Epithelial cell of proximal tubule (primary cell): ENCODE results near the gene KDSR. TPM values are rescaled to one million over a fixed set of nuclear protein-coding genes. Genes with fewer than 3 reads are reported as not detected.

Source experiments
- DNase-seq: peaks from one replicate; pipeline ENCODE4 v3.0.0-alpha.2; 2011; ENCODE audit warnings: low read depth
- H3K4me3 ChIP-seq: 2 replicates; pipeline ENCODE4 v1.5.1; 2011; ENCODE audit warnings: low read depth, mild to moderate bottlenecking, low read length
- CTCF ChIP-seq: conservative IDR thresholded peaks from 2 replicates; pipeline ENCODE4 v1.5.1; 2012; ENCODE audit warnings: low read depth, mild to moderate bottlenecking, low read length
- total RNA-seq: library from RNA; depleted of rRNA; stranded (reverse); fragments of >200 nt; gene quantifications from 2 replicates; pipeline ENCODE4 v1.2.3, GENCODE V29; 2015

Gene KDSR
- total RNA-seq, result 25.4 and 38.3 TPM in 2 replicates

GRCh38 chr18:63367053-63367953 lies at the start of gene KDSR:
Gene KDSR, minus strand, starts transcription at chr18:63367206. Its CDS starts 88 bp downstream, at chr18:63367118.
- DNase-seq, result peak; percentile 79
- peak within 1 kb of the TSS; percentile 82 for H3K4me3 ChIP-seq
- no peak for TF ChIP-seq CTCF

GRCh38 chr18:63412953-63413352 lies 45.9 kb upstream of the KDSR start:
- DNase-seq, result no peak
- no peak overlapping the region for H3K4me3 ChIP-seq
- TF ChIP-seq CTCF, result no peak

GRCh38 chr18:63410792-63411191 lies 43.8 kb upstream of the KDSR start:
- TF ChIP-seq CTCF, result no peak
- DNase-seq, result no peak
- no peak overlapping the region for H3K4me3 ChIP-seq

GRCh38 chr18:63409301-63409700 lies 42.3 kb upstream of the KDSR start:
- no peak for TF ChIP-seq CTCF
- no peak overlapping the region for H3K4me3 ChIP-seq
- DNase-seq, result no peak

GRCh38 chr18:63407734-63408133 lies 40.7 kb upstream of the KDSR start:
- no peak for TF ChIP-seq CTCF
- H3K4me3 ChIP-seq, result no peak overlapping the region
- no peak for DNase-seq

GRCh38 chr18:63405986-63406385 lies 39.0 kb upstream of the KDSR start:
- DNase-seq, result no peak
- H3K4me3 ChIP-seq, result no peak overlapping the region
- TF ChIP-seq CTCF, result no peak
